Stimulated activated CD8-positive, alpha-beta memory T cell treated with anti-CD3 and anti-CD28 coated beads, Interleukin-15, amount 100 ng/mL, for 48 hours (primary cell): ENCODE data around the gene MADD.

ENCODE experiments used
- DNase-seq, 2 donors: peaks; one replicate each; pipeline ENCODE4 v3.0.0-alpha.2; 2020; ENCODE audit warnings: low read depth in 2 of 2

The MADD gene

DNA sequence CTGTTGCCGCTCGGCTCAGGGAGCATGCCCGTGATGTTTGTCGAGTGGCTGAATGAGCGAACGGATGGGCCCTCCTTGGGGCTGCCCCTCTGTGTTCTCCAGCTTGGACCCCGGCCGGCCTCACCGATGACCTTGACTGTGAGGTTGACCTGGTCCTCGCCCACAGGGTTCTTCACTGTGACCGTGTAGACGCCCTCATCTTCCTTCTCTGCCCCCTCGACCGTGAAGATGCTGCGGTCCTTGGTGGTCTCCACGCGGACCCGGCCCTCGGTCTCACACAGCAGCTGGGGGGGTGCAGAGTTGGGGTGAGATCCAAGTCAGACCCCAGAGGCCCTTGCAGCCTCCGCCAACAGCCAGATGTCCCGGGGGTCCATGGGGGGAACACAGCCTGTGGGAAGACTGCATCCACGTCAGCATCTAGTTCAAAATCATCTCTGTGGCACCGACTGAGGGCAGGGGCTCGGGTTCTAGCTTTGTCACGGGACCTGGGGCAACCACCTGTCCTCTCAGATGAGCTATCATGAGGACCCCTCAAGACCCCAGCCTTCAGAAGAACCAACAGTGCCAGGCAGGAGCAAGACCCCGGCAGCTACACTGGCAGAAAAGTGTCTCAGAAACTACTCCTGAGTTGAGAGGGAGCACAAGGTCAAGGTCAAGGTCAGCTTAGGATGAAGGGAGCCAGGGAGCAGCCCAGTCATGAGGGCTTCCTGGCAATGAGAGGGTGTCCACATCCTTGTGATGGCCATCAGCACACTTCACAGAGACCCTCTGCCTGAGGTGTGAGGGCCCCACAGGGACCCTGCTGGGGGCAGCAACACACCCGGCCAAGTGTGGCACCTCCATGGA lies 68.7 kb downstream of the MADD start:
- DNase-seq, result no peak

DNA sequence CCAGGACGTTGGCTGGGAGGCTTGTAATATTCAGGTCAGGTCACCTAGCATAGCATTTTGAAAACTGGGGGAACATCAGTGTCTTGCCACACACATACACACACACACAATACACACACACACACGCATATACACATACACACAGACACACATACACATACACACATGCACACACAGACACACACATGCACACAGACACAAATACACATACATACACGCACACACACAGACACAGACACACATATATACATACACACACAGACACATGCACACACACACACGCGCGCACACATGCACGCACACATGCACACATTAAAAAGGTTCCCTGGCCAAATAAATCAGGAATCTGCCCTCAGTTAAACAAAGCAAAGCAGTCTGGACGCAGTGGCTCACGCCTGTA lies 70.1 kb downstream of the MADD start:
- no peak for DNase-seq

DNA sequence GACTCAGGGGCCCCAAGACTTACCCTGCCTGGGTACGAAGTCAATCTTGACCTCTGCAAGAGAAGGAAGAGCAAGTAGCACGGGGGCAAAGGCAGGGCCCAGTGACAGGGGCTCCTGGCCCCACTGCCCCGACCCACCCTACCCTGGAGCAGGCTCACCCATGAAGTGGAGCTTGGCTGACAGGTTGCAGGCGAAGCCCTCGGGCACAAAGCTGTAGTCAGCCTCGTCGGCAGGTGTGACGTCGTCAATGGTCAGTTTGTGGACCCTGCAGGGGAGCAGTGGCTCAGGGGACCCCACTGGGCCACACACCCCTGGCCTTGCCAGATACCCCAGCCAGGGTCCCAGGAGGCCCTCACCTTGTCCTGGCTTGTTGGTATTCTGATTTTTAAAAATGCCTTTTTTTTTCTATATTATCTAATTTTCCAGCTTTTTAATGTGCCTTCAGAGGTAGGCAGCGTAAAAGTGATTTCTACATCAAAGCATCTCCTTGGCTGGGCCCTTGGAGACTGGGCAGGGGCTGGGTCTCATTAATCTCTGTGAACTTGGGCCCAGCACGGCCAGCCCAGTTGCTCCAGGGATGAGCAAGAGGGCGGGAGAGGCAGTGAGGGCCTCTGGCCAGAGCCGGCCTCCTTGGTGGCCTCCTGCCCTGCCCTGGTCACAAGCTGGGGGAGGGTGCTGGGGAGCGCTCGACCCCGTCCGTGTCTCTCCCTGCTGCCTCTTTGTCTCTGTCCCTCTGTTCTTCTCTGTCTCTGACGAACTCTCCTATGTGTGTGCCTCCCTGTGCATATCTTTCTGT lies 71.2 kb downstream of the MADD start:
- DNase-seq, result no peak

DNA sequence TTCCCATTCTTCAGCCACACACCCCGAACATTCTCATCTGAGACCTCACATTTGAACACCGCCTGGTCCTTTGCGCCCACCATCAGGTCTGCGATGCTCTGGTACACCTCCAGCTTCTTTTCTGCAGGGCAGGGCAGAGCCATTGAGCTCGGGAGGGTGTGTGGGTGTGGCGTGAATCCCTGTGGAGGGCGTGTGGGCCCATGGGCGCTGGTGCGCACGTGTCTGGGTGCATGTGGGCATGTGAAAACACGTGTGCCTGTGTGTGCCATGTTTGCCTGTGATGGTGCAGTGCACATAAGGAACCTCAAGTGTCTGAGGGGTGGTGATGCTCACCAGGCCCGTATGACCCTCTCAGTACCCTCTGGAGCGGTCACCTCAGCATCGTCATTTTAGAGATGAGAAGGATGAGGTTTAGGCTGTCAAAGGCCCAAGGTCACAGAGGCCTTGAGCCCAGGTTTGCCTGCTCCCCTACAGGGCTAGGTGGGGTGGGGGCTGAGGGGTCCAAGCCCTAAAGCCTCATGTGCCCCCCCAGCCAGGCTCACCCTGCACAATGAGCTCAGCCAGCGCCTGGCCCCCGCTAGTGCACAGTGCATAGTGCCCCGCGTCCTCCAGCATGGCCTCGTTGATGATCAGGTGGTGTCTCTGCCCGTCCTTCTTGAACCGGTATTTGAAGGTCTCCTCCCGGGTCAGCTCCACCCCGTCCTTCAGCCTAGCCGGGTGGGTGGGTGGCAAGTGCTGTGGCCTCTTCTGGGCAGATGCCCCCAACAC lies 72.3 kb downstream of the MADD start:
- no peak for DNase-seq

DNA sequence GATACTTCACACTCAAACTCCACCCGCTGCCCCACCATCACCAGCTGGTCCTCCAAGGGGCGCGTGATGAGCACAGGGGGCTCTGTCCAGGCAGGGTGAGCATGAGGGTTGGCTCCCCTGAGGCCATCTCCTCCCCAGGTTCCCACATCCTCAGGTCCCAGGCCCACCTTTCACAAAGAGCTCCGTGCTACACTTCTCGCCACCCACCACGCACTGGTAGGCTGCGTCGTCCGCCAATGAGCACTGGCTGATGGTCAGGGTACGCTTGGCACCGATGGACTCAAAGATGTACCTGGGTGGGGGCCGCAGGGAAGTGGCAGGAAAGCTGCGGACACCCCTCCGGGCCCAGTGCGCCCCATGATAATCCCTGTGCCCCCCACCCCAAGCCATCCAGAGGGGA lies 72.9 kb downstream of the MADD start:
- DNase-seq, result no peak

DNA sequence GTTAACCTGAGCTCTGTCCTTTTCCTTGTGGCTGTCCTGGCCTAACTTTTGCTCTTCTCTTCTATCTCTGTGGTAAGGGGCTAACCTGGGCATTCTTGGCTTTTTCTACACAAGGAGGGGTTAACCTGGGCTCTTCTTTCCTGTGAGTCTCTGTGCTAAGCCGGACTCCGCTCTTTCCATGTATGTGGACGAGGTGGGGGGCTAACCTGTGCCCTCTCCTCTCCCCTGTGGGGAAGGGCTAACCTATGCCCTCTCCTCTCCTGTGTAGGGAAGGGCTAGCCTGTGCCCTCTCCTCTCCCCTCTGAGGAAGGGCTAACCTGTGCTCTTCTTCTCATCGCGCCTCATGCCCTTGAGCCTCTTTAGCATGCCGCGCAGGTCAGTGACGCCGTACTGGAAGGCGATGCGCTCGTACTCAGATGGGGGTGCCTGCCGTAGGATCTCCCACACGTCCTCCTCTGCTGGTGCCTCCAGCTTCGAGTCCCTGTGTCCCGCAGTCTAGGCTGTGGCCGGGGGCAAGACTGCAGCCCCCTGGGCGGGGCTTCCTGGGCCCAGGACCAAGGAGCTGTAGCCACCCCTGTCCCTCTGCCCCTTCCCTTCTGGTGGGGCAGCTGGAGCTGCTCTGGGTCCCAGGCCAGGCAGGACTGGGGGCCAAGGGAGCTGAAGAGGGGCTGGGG lies 76.1 kb downstream of the MADD start:
- no peak for DNase-seq

DNA sequence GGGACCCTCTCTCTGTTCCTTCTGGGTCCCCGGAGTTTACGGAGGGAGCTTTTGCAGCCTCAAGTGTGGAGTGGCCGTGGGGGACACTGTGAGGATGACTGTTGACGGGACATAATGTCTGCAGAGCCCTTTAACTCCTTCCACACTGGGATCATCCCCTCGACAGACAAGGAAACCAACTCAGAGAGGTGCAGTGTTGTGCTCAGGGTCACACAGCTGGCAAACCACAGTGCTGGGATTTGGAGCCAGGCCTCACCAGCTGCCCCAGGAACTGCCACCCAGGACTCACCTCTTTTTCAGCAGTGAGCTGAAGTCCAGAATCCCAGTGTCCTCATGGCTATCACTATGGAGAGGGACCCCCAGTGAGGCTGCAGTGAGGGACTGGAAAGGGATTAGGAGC lies 77.2 kb downstream of the MADD start:
- DNase-seq, result no peak

DNA sequence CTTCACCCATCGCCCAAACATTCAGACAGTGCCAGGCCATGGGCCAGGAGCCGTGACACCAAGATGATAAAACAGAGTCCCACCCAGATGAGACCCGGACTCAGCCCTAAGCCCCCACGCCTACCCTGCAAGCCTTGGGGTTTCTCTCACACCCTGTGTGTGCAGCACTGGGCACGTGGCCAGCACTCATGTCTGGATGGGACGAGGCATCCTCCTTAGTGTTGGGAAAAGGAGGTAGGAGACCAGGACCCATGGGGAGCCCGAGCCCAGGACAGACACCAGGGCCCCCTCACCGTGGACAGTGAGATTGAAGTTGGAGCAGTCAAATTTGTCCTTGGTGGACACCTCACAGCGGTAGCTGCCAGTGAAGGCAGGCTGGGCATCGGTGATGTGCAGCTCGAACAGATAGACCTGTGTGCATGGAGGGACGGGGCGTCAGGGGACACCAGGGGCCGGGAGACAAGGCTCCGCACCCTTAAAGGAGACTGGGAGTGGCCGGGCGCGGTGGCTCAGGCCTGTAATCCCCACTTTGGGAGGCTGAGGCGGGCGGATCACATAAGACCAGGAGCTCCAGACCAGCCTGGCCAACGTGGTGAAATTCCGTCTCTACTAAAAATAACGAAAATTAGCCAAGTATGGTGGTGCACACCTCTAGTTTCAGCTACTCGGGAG lies 78.3 kb downstream of the MADD start:
- no peak for DNase-seq

DNA sequence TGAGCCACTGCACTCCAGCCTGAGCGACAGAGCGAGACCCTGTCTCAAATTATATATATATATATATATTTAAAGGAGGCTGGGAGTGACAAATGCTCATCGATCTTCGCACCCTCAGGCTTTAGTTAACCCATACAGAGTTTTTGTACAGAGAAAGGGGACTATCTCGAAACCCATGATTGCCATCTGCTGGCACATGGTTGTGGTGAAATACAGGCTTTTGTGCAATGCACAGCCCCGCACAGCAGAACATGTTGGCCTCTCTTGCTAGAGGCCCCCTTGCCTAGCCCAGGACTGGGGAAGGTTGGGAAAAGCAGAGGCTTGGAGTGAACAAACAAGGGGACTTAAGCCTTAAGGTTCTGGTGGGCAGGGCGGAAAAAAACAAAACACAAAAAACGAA lies 78.9 kb downstream of the MADD start:
- DNase-seq, result no peak

DNA sequence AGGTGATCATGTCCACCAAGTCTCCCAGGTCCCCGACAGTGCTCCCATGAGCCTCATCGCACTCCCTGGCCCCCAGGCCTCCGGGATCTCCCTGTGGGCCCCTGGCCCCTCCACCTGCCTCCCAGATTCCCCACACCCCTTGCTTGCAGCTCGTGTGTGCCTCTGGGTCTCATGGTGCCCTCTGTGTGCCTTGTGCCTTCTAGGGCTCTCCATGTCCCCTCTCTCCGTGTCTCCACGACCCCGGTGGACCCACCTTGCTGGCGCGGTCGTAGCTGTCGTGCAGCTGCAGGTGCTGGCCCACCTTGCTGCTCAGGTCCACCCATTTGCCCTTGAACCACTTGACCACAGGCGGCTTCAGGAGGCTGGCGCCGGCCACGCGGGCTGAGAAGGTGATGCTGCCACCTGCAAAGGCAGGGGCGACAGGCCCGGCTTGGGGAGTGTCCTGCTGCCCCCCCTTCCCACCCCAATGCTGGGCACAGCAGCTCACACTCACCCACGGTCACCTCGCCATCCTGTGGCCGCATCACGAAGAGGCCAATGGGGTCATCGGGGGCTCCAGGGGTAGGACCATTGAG lies 79.7 kb downstream of the MADD start:
- DNase-seq, result no peak

DNA sequence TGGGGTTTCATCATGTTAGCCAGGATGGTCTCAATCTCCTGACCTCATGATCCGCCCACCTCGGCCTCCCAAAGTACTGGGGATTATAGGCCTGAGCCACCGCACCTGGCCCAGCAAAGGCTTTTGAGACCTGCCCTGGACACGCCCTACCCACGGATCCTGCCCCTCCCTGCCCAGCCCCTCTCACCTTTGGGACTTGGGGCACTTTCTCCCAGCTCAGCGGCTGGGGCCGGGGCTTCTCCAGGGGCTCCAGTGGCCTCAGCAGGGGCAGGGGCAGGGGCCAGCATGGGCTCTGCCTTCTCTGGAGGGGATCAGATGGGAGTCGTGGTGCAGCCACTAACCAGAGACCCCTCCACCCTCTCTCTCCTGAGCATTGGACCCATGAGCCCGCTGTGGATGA lies 80.4 kb downstream of the MADD start:
- DNase-seq, result no peak

DNA sequence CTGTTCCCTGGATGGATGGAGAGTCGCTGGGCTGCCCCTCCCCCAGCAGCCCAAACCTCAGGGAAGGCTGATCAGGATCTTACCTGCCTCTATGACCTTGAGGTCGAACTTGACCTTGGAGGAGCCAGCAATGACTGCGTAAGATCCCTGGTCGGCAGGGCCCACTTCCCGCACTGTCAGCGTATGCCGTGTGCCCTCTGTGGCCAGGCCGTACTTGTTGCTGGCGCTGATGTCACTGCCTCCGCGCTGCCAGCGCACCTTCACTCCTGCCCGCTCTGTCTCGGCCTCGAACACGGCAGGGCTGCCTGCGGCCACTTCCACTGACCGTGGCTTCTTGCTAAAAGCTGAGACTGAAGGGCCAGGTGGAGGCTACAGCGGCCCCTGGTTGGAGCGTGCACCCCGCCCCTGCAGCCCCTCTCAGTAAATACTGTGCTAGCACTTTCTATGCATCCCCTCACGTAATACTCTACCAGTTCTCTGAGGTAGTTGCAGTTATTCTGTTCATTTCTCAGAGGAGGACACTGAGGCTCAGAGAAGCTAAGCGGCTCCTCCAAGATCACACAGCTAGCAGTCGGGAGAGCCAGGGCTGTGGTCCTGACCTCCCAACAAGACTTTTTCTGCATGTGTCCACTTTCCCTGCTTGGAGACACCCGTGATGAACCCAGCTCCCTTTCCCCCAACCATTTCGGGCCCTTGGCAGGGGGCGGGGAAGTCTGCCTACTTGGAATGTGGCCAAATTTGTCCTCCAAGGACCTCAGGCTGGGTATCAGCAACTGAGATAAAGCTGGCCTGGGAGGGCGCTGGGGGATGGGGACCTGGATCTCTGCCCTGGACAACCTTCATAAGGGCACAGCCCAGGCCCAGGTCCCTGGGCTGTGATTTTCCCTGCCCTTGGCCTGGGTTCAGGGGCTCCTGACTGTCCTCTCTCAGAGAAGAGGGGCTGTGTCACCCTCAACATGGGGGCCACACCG lies 81.5 kb downstream of the MADD start:
- DNase-seq, result no peak

DNA sequence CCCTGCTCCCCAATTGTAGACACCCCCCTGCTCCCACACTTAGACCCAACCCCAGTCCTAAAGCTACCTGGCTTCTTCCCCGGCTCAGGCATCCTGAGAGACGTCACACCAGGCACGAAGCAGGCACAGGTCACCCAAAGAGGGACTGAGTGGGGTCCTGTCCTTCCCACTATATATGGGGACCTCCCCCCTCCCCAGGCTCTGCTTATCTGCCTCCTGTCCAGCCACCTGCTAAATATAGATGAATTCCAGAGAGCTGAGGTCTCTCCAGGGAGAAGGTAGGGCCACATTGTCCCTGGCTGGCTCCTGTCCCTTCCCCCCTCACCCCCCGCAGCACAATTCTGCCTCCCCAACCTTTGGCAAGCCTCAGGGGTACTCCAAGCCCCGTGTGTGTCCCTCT lies 82.6 kb downstream of the MADD start, which contains the start of gene MYBPC3:
Gene MYBPC3 (minus strand): TSS at position 147 of the 400 bp plus-strand sequence. CDS start 55 bp downstream, at position 92.
- DNase-seq, result no peak

DNA sequence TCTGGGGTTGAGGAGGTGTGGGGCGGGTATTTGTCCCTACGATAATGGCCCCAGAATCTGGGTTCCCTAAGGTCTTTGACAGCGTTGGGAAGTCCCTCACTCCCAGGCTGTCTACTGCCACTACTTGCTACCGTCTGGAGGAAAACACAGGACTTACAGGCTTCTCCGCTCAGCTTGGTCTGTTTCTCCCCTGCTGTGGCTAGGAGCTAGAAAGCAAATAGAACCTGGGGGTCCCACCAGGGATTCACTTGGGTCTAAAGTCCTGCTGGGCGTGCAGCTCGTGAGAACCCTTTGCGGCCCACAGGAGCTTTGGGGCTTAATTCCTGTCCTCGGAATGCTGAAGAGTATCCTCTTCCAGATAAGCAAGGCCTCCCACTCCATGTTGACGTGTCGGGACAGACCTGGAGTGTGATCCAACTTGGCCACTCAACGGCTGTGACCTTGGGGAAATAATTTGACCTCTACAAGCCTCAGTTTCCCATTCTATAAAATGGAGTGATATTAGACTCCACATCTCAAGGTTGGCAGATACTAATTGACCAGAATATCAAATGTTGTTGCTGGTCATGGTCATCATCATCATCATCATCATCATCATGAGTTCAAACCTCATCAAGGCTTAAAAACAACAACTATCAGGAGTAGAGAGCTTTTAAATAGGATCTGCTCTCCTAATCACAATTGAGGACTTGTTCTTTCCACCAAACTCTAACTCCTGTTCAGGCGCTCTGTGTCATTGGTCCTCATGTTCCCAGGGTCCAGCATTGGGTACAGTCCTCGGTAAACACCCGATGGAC lies 84.2 kb downstream of the MADD start:
- no peak for DNase-seq

DNA sequence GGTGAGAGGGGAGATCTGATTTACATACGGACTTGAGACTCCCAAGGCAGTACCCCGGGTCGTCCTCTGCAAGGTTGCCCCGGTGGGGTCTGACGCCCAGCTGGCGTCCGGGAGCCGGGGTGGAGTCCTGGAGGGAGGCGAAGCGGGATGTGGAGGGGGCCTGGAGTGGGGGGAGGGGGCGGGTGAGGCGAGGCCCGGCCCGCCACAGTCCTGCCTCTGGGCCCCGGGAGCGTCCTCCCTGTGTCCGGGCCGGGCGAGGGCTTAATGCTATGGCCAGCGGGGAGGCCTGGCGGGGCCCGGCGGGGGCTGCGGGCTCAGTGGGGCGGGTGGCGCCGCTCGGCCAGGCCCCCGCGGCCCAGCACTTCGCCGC lies 85.0 kb downstream of the MADD start:
- DNase-seq, result no peak

DNA sequence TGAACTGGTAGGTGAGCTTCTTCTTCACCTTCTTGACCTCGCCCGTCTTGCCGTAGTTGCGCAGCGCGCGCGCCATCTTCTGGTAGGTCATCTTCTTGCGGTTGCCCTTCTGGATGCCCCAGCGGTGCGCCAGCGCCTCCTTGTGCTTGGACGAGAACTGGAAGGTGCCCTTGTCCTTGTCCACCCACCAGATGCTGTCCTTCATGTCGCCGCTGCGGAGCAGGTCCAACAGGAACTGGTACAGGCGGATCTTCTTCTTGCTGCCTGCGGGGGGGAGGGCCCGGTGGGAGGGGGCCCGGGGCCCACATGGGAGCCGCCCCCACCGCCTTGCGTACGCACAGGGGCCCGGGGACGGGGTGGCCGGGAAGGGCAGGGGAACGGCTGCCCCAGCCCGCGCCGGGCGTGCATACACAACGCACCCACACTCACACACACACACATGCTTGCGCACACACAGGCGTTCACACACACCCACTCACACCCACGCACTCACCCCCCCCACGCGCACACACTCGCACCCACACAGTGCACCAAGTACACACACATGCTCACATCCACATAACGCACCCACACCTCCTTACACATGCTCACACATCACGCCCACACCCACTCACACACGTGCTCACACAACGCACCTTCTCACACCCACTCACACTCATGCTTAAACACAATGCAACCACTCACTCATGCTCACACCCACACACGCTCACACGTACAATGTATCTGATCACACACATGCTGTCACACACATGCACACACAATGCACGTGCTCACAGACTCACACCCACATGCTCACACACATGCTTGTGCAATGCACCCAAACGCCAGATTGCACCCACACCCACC lies 85.6 kb downstream of the MADD start:
- DNase-seq, result peak; percentile 28 to 54

DNA sequence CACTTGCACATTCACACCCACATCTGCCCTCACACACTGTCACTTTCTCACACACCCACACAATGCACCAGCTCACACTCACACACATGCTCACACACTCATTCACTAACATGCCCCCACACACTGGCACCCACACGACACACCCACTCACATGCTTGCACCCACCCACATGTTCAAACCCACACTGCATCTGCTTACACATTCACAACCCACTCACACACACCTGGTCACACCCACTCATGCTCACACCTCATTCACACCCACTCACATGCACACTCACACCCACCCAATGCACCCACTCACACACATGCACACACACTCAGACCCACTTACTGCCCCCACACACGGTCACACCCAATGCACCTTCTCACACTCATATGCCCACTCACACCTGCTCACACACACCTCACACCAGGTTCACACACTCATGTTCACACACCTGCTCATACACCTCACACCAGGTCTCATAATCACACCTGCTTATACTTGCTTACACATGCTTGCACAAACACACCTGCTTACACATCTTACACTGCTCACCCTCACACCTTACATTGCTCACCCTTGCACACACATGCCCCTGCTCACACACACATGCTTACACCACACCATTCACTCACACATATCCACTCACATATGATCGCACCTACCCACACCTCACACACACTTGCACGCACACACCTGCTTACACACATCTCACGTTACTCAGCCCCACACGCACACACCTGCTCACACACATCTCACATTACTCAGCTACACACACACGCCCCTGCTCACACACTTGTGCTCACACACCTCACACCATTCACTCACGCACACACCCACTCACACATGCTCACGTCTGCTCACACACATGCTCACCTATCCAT lies 86.4 kb downstream of the MADD start:
- no peak for DNase-seq
